Fibroblast of lung (primary cell): Measurements from ENCODE around the gene FGD4.

Experiments used
- EZH2 ChIP-seq: IDR thresholded peaks from 2 replicates; pipeline ENCODE4 v1.5.1; 2012; ENCODE audit warnings: low read length, control low read depth, mild to moderate bottlenecking; ENCODE audit errors: missing control alignments
- TF ChIP-seq, protein P1 (sequence below), 2 donors: IDR thresholded peaks in 1 of 2; conservative IDR thresholded peaks in 1 of 2; 1 replicate in 1 of 2; 2 replicates in 1 of 2; pipeline ENCODE4 v1.5.1; 2011 to 2012; ENCODE audit warnings: low read length in 2 of 2, control low read depth in 1 of 2, inconsistent platforms in 1 of 2, low read depth in 1 of 2, mild to moderate bottlenecking in 1 of 2

DNA sequence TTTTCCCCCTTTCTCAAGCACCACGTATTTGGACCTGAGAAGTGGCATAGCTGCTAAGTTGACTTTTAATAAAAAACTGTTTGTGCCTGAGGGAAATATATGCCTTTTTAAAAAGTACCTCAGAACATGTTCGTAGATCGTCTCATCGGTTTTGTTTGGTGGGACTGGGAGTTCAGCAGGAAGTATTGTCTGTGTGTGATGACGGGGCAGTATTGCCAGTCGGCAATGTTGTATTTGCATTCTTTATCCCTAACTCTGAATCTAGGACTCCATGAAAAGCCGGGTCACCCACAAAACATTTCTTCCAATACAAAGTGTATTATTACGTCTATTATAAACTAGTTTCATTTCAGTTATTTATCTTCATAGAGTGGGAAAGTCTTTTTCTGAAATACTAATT is 19.7 kb upstream of the FGD4 start:
- TF ChIP-seq, protein P1, sequence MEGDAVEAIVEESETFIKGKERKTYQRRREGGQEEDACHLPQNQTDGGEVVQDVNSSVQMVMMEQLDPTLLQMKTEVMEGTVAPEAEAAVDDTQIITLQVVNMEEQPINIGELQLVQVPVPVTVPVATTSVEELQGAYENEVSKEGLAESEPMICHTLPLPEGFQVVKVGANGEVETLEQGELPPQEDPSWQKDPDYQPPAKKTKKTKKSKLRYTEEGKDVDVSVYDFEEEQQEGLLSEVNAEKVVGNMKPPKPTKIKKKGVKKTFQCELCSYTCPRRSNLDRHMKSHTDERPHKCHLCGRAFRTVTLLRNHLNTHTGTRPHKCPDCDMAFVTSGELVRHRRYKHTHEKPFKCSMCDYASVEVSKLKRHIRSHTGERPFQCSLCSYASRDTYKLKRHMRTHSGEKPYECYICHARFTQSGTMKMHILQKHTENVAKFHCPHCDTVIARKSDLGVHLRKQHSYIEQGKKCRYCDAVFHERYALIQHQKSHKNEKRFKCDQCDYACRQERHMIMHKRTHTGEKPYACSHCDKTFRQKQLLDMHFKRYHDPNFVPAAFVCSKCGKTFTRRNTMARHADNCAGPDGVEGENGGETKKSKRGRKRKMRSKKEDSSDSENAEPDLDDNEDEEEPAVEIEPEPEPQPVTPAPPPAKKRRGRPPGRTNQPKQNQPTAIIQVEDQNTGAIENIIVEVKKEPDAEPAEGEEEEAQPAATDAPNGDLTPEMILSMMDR (conservative IDR thresholded peaks at IDR 0.05 in 1 of 2, IDR thresholded peaks at IDR 0.05 in 1 of 2; ENCODE audit: low read depth in 1 of 2, low read length in 2 of 2) = no peak
- TF ChIP-seq EZH2 = no peak
